ENCODE results near the gene ZNF341. TPM values are rescaled to one million over a fixed set of nuclear protein-coding genes. Genes with fewer than 3 reads are reported as not detected.

Gene ZNF341
- total and polyA plus RNA-seq, 3 experiments from 2014 or later, result 2.6 to 5.0 (median 4.5) TPM

DNA sequence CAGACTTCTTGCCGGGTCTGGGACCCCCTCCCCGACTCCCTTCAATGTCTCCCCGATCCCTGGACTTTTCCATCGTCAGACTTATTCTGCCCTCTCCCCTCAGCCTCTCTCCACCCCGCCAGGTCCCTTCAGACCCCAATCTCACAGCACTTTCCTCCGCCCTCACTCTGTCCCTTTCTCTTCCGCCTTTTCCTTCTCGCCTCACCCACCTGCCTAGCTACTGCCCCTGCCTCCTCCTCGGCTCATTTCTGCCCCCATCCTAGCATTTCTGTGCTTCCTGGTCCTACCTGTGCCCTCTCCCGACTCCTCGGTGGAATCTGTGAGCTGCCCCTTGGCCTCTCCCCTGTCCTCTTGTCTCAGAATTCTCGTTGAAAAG, 80.0 kb downstream of the ZNF341 start:
- peak overlapping the region; percentile 85 for H3K27ac ChIP-seq (ENCODE audit: low read depth, low read length)
- H3K27me3 ChIP-seq (ENCODE audit: insufficient read depth, low read length, poor library complexity, severe bottlenecking), result no peaks in the 10 kb centered on the region
- Mint-ChIP-seq H3K9me3 (no peaks in the 10 kb centered on the region), H3K27me3 (peaks cover 0 to 2% of the 10 kb centered on the region in 2 donors), H3K27ac (peak overlapping the region; percentile 37 to 100 (median 94)), H3K36me3 (peaks cover 0 to 29% (median 5%) of the 10 kb centered on the region in 3 donors), H3K4me3 (peak overlapping the region; percentile 92 to 100 (median 94)), H3K4me1 (peaks cover 46 to 59% (median 52%) of the 10 kb centered on the region in 3 donors)
- H3K9me3 ChIP-seq (ENCODE audit: low read length), result no peaks in the 10 kb centered on the region
- DNase-seq, result no peak
- ChIA-PET CTCF (interaction anchor here (1.3 to 2.6 kb wide), 3 partner anchors 18 to 77 kb away, joined by 3 to 10 read pairs (median 4); no protein-coding TSS in a partner anchor), POLR2A (interaction anchor here (1.1 to 2.0 kb wide), 4 partner anchors 7 to 301 kb away, joined by 3 to 14 read pairs (median 8); partner anchors contain the start of genes EIF2S2 and PXMP4)
- peaks cover 36% of the 10 kb centered on the region for H3K4me1 ChIP-seq (ENCODE audit: insufficient read depth, low read length)
- H3K36me3 ChIP-seq (ENCODE audit: insufficient read depth, low read length), result no peaks in the 10 kb centered on the region
- peak overlapping the region; percentile 82 for H3K4me3 ChIP-seq (ENCODE audit: low read length)

DNA sequence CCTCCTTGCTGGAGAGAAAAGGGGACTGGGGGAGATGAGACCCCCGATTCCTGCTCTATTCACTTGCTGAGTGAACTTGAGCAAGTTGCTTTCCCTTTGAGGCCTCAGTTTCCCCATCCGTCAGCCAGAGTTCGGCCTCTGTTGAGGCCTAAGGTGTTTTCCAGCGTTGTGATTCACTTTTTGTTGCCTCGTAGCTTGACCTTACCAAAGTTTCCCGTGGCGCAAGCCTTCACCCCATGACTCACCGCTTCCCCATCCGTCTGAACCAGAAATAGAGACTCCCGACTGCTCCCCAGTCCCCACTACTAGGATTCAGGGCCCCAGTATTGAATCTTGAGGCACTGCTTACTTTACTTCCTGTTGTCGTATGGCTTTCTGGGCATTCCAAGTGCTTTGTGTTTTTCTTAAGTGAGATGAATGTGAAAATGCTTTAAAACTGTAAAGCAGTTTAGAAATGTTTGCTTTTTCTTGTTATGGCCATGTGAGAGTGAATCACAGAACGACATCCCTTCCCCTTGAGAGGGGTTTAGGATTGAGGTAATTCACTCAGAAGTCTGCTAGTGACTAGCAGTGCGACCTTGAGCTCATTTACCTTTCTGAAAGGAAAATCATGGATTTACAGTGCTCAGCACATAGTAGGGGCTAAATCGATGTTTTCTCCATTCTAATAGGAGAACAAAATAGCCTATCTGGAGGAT, 80.5 kb downstream of the ZNF341 start:
- ChIA-PET CTCF (interaction anchor here (2.6 kb wide), 1 partner anchor 20 kb away, joined by 10 read pairs; no protein-coding TSS in a partner anchor), POLR2A (interaction anchor here (1.6 to 2.0 kb wide), 3 partner anchors 47 to 300 kb away, joined by 7 to 14 read pairs (median 10); partner anchors contain the start of gene EIF2S2)
- Mint-ChIP-seq H3K27me3 (peaks cover 0 to 2% of the 10 kb centered on the region in 2 donors), H3K36me3 (peaks cover 0 to 31% (median 5%) of the 10 kb centered on the region in 3 donors), H3K27ac (peak overlapping the region; percentile 37 to 100 (median 94)), H3K9me3 (no peaks in the 10 kb centered on the region), H3K4me1 (peaks cover 47 to 65% (median 58%) of the 10 kb centered on the region in 3 donors), H3K4me3 (peak overlapping the region; percentile 92 to 100 (median 94))
- Histone ChIP-seq H3K27me3 (ENCODE audit: insufficient read depth, low read length, poor library complexity, severe bottlenecking) (no peaks in the 10 kb centered on the region), H3K27ac (ENCODE audit: low read depth, low read length) (peak overlapping the region; percentile 85), H3K4me1 (ENCODE audit: insufficient read depth, low read length) (peaks cover 36% of the 10 kb centered on the region), H3K36me3 (ENCODE audit: insufficient read depth, low read length) (no peaks in the 10 kb centered on the region), H3K9me3 (ENCODE audit: low read length) (no peaks in the 10 kb centered on the region), H3K4me3 (ENCODE audit: low read length) (peak overlapping the region; percentile 82)
- DNase-seq, result peak in 1 of 5 donors; percentile 18

DNA sequence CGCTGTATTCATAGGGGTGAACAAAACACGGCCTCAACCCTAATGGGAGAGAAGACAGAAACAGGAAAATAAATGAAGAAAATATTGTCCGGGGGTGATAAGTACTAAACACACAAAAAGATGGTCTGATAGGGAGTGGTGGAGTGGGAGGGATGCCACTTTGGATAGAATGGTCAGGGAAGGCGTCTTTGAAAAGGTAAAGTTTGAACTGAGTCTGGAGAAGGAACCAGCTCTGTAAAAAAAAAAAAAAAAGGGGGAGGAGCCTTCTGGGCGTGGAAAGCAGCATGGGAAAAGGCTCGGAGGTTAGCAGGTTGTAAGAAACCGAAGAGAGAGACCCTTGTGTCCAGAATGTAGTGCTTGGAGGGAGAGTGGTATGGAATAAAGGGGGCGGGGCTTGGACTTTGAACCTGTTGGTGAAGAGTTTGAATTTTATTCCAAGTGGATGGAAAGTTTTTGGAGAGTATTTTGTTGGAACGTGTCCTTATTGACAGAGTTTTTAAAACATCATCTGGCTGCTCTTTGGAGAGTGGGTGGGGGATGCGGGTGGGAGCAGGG, 81.2 kb downstream of the ZNF341 start:
- Mint-ChIP-seq H3K9me3 (no peaks in the 10 kb centered on the region), H3K36me3 (peaks cover 0 to 38% (median 5%) of the 10 kb centered on the region in 3 donors), H3K27me3 (peaks cover 0 to 2% of the 10 kb centered on the region in 2 donors), H3K27ac (peak overlapping the region; percentile 37 to 98 (median 80)), H3K4me1 (peaks cover 54 to 71% (median 65%) of the 10 kb centered on the region in 3 donors), H3K4me3 (peak overlapping the region; percentile 92 to 100 (median 94))
- POLR2A ChIA-PET, result interaction anchor here (1.6 kb wide), 1 partner anchor 299 kb away, joined by 7 read pairs; the partner anchor contains the start of gene EIF2S2
- H3K4me1 ChIP-seq (ENCODE audit: insufficient read depth, low read length), result peaks cover 36% of the 10 kb centered on the region
- H3K9me3 ChIP-seq (ENCODE audit: low read length), result no peaks in the 10 kb centered on the region
- peak overlapping the region; percentile 16 for H3K27ac ChIP-seq (ENCODE audit: low read depth, low read length)
- CTCF ChIA-PET, result interaction anchor here (1.1 kb wide), 1 partner anchor 69 kb away, joined by 3 read pairs; no protein-coding TSS in a partner anchor
- H3K4me3 ChIP-seq (ENCODE audit: low read length), result peak overlapping the region; percentile 82
- H3K36me3 ChIP-seq (ENCODE audit: insufficient read depth, low read length), result no peaks in the 10 kb centered on the region
- H3K27me3 ChIP-seq (ENCODE audit: insufficient read depth, low read length, poor library complexity, severe bottlenecking), result no peaks in the 10 kb centered on the region
- DNase-seq, result no peak

DNA sequence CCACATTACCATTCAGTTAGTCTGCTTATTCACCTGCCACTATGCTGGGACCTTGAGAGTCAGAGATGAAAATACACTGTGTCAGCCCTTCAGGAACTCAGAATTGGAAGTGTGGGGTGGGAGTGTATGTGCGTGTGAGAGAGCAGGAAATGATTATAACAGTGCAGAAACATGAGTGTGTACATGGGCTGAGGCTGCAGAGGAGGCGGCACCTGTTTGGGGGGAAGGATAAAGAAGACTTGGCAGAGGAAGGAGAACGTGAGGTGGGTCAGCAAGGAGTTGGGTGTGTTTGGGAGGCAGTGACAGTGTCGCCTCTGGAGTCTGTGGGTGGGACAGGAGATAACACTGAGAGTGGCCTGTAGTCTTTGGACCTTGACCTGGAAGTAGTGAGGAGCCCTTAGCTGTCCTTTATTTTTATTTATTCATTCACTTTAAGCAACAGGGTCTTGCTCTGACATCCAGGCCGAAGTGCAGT, 82.5 kb downstream of the ZNF341 start:
- Histone ChIP-seq H3K36me3 (ENCODE audit: insufficient read depth, low read length) (no peaks in the 10 kb centered on the region), H3K27ac (ENCODE audit: low read depth, low read length) (no peak overlapping the region), H3K4me1 (ENCODE audit: insufficient read depth, low read length) (peaks cover 36% of the 10 kb centered on the region), H3K27me3 (ENCODE audit: insufficient read depth, low read length, poor library complexity, severe bottlenecking) (no peaks in the 10 kb centered on the region), H3K9me3 (ENCODE audit: low read length) (no peaks in the 10 kb centered on the region), H3K4me3 (ENCODE audit: low read length) (no peak overlapping the region)
- peaks cover 63 to 84% (median 75%) of the 10 kb centered on the region in 3 donors for H3K4me1 Mint-ChIP-seq
- CTCF ChIA-PET, result no interaction called here
- peaks cover 0 to 2% of the 10 kb centered on the region in 2 donors for H3K27me3 Mint-ChIP-seq
- POLR2A ChIA-PET, result no interaction called here
- no peak for DNase-seq
- H3K9me3 Mint-ChIP-seq, result no peaks in the 10 kb centered on the region
- H3K27ac Mint-ChIP-seq, result peak overlapping the region in 7 of 8 donors; percentile 3 to 80 (median 17)
- peak overlapping the region in 6 of 7 donors; percentile 13 to 95 (median 92) for H3K4me3 Mint-ChIP-seq
- peaks cover 0 to 45% (median 5%) of the 10 kb centered on the region in 3 donors for H3K36me3 Mint-ChIP-seq

DNA sequence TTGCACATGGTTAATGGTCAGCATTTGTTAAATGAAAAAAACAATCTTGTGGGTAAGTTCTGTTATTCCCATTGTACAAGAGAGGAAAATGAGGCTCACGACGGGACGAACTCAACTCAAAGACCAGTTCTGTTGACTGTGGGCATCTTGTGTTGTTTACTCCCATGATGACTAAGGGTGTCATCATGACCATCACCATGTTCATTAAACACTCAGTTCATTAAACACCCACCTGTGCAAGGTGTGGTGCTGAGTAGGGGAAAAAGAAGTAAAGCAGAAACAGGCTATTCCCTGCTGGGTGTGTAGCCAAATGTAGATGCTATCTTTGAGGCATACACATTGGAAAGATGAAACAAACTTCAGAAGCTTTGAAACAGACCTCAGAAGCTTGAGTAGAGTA, 83.9 kb downstream of the ZNF341 start:
- peaks cover 41% of the 10 kb centered on the region for H3K4me1 ChIP-seq (ENCODE audit: insufficient read depth, low read length)
- no peaks in the 10 kb centered on the region for H3K27me3 ChIP-seq (ENCODE audit: insufficient read depth, low read length, poor library complexity, severe bottlenecking)
- no peak overlapping the region for H3K4me3 ChIP-seq (ENCODE audit: low read length)
- no peak for DNase-seq
- POLR2A ChIA-PET, result no interaction called here
- H3K27me3 Mint-ChIP-seq, result peaks cover 0 to 2% of the 10 kb centered on the region in 2 donors
- no peaks in the 10 kb centered on the region for H3K9me3 ChIP-seq (ENCODE audit: low read length)
- no peaks in the 10 kb centered on the region for H3K36me3 ChIP-seq (ENCODE audit: insufficient read depth, low read length)
- CTCF ChIA-PET, result no interaction called here
- peaks cover 0 to 53% (median 5%) of the 10 kb centered on the region in 3 donors for H3K36me3 Mint-ChIP-seq
- peaks cover 73 to 92% (median 86%) of the 10 kb centered on the region in 3 donors for H3K4me1 Mint-ChIP-seq
- no peak overlapping the region for H3K27ac ChIP-seq (ENCODE audit: low read depth, low read length)
- H3K4me3 Mint-ChIP-seq, result peak overlapping the region in 1 of 7 donors; percentile 15
- no peaks in the 10 kb centered on the region for H3K9me3 Mint-ChIP-seq
- H3K27ac Mint-ChIP-seq, result no peak overlapping the region

DNA sequence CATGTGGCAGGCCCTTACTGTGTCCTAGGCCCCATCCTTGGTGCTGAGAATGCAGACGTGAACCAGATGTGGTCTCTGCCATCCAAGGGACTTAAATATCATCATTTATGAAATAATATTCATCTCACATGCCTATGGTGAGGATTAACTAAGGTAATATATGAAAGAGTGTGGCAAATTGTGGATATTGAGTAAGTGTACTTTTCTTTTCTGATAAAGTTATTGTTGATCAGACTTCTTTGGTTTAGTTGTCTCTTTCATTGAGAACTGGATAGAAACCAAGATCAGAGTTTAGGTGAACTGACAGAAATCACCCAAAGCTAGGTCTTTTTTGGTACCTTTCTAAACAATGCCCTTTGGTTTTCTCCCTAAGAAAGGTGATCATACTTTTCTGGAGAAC, 84.4 kb downstream of the ZNF341 start:
- H3K36me3 ChIP-seq (ENCODE audit: insufficient read depth, low read length), result no peaks in the 10 kb centered on the region
- no peak for DNase-seq
- CTCF ChIA-PET, result no interaction called here
- H3K27me3 ChIP-seq (ENCODE audit: insufficient read depth, low read length, poor library complexity, severe bottlenecking), result no peaks in the 10 kb centered on the region
- POLR2A ChIA-PET, result no interaction called here
- peaks cover 0 to 51% (median 5%) of the 10 kb centered on the region in 3 donors for H3K36me3 Mint-ChIP-seq
- H3K27me3 Mint-ChIP-seq, result peaks cover 0 to 2% of the 10 kb centered on the region in 2 donors
- peaks cover 41% of the 10 kb centered on the region for H3K4me1 ChIP-seq (ENCODE audit: insufficient read depth, low read length)
- no peak overlapping the region for H3K27ac Mint-ChIP-seq
- H3K4me3 ChIP-seq (ENCODE audit: low read length), result no peak overlapping the region
- no peaks in the 10 kb centered on the region for H3K9me3 Mint-ChIP-seq
- peaks cover 69 to 89% (median 87%) of the 10 kb centered on the region in 3 donors for H3K4me1 Mint-ChIP-seq
- H3K27ac ChIP-seq (ENCODE audit: low read depth, low read length), result no peak overlapping the region
- H3K4me3 Mint-ChIP-seq, result no peak overlapping the region
- no peaks in the 10 kb centered on the region for H3K9me3 ChIP-seq (ENCODE audit: low read length)

DNA sequence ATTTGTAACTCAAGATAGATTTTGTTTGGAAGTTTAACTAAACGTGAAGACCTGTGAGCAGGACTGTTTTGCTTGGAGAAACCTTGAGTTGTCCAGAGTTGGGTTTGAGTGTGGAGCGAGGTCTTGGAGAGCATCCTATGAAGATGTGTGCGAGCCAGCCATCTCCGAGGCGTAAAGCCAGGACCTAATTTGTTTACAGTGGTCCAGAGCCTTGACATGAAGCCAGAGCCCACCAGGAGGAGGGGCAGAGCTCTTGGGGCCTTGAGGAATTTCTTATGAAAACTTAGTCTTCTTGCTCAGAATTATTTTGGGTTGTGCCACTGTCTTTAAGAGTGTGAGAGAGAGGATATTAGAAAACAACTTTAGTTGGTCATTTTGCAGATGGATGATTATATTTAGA, 85.6 kb downstream of the ZNF341 start:
- CTCF ChIA-PET, result no interaction called here
- Mint-ChIP-seq H3K36me3 (peaks cover 0 to 44% (median 5%) of the 10 kb centered on the region in 3 donors), H3K4me3 (no peak overlapping the region), H3K27ac (peak overlapping the region in 5 of 8 donors; percentile 6 to 59 (median 20)), H3K4me1 (peaks cover 64 to 87% (median 81%) of the 10 kb centered on the region in 3 donors), H3K9me3 (no peaks in the 10 kb centered on the region), H3K27me3 (peaks cover 0 to under 1% of the 10 kb centered on the region in 2 donors)
- POLR2A ChIA-PET, result no interaction called here
- H3K27ac ChIP-seq (ENCODE audit: low read depth, low read length), result no peak overlapping the region
- peaks cover 34% of the 10 kb centered on the region for H3K4me1 ChIP-seq (ENCODE audit: insufficient read depth, low read length)
- H3K9me3 ChIP-seq (ENCODE audit: low read length), result no peaks in the 10 kb centered on the region
- no peak overlapping the region for H3K4me3 ChIP-seq (ENCODE audit: low read length)
- H3K36me3 ChIP-seq (ENCODE audit: insufficient read depth, low read length), result no peaks in the 10 kb centered on the region
- DNase-seq, result no peak
- H3K27me3 ChIP-seq (ENCODE audit: insufficient read depth, low read length, poor library complexity, severe bottlenecking), result no peaks in the 10 kb centered on the region

Measured in CD8-positive, alpha-beta memory T cell (primary cell).